Astrocyte (in vitro differentiated cells and primary cell): Measurements from ENCODE around the gene ANKS6.

ENCODE experiments used
- CTCF ChIP-seq: IDR thresholded peaks from 2 replicates; pipeline ENCODE4 v1.5.1; 2011; ENCODE audit warnings: low read depth, mild to moderate bottlenecking, inconsistent platforms, low read length, moderate library complexity; ENCODE audit not compliant: insufficient read depth
- EZH2 ChIP-seq: IDR thresholded peaks from 2 replicates; pipeline ENCODE4 v1.6.1; 2012; ENCODE audit warnings: mild to moderate bottlenecking, low read length, inconsistent platforms; ENCODE audit not compliant: insufficient read depth

- TF ChIP-seq EZH2 (peak; percentile 54), CTCF (no peak)
These were observed 87.1 kb downstream of the ANKS6 start, which contains the start of gene GABBR2 for GRCh38 chr9:98708933-98709911.
